Heart left ventricle (tissue), 13 donors: ENCODE measurements around the gene PRIMPOL.

Experiments used
- CTCF ChIP-seq, 12 donors: fragments of 200-600 bp; sonication (generic) in 4 of 12; IDR thresholded peaks; one replicate each; pipeline versions ENCODE4 v1.5.0 to v1.8.0; 2018 to 2022; ENCODE audit warnings: antibody characterized with exemption in 12 of 12, mild to moderate bottlenecking in 5 of 12
- POLR2A ChIP-seq, 2 donors: fragments of 450-650 bp; IDR thresholded peaks; one replicate each; pipeline ENCODE4 v1.6.1; 2017; ENCODE audit warnings: antibody characterized with exemption in 2 of 2, mild to moderate bottlenecking in 2 of 2, moderate library complexity in 2 of 2
- donor health status: ischemic (EF 13 %, LVEDD 7.1; RV severe dilation, severe dysfunction).
- donor health status: DM: no; HTN: yes; CAD: no.
- donor health status: DM: no; HTN: no; CAD: no.
- donor health status: ischemic (EF 25% LVEDD 6.9; RV normal size, moderate dysfunction).
- donor health status: ischemic (EF 25% LVEDD 5.7; RV mildly dilated, moderate dysfunction).
- donor health status: ischemic (EF 35%, LVEDD 5.7; RV mildly dilated, moderate dysfunction).
- donor health status: nonischemic (EF 11% LVEDD 7.7; RV severe dilation, severe dysfunction).
- donor health status: DM: yes; HTN: yes; CAD: no.
- donor health status: PGD.
- donor health status: ischemic (EF 29% LVEDD 5.4; RV normal size, mild dysfunction).
- donor health status: nonischemic (EF 23%, LVEDD 6.1; RV moderate dilation, normal function).

GRCh38 chr4:184733654-184734524 is 84.4 kb downstream of the PRIMPOL start, which contains the start of gene CENPU:
- peak in 1 of 12 donors; percentile 3 for TF ChIP-seq CTCF (IDR thresholded peaks at IDR 0.05)
- TF ChIP-seq POLR2A (IDR thresholded peaks at IDR 0.05) = peak in 1 of 2 donors; percentile 73
